Liver (tissue), 9 donors: ENCODE results near the gene CEMIP. TPM values are rescaled to one million over a fixed set of nuclear protein-coding genes. Genes with fewer than 3 reads are reported as not detected.

Source experiments
- DNase-seq: peaks from one replicate; pipeline ENCODE4 v3.0.0-alpha.2; 2017; ENCODE audit warnings: low spot score
- H3K27ac ChIP-seq, 2 donors: one replicate each; pipeline ENCODE4 v1.7.0; 2013; ENCODE audit warnings: inconsistent platforms in 2 of 2, low read length in 2 of 2, control low read depth in 1 of 2, low read depth in 1 of 2, mild to moderate bottlenecking in 1 of 2
- H3K27me3 ChIP-seq, 4 donors: one replicate each; pipeline versions ENCODE4 v1.6.1 to v1.7.0; 2013; ENCODE audit warnings: low read length in 3 of 4, inconsistent platforms in 1 of 4, mild to moderate bottlenecking in 1 of 4, moderate library complexity in 1 of 4; ENCODE audit not compliant: control insufficient read depth in 4 of 4, insufficient read depth in 4 of 4
- H3K36me3 ChIP-seq, 4 donors: one replicate each; pipeline versions ENCODE4 v1.6.1 to v1.7.0; 2013; ENCODE audit warnings: low read length in 3 of 4, mild to moderate bottlenecking in 3 of 4, low read depth in 1 of 4, moderate library complexity in 1 of 4; ENCODE audit not compliant: control insufficient read depth in 4 of 4, insufficient read depth in 3 of 4
- H3K4me1 ChIP-seq, 4 donors: one replicate each; pipeline versions ENCODE4 v1.6.1 to v1.7.0; 2013; ENCODE audit warnings: low read length in 3 of 4, mild to moderate bottlenecking in 3 of 4, moderate library complexity in 1 of 4; ENCODE audit not compliant: control insufficient read depth in 4 of 4, insufficient read depth in 4 of 4
- H3K4me3 ChIP-seq, 3 donors: one replicate each; pipeline versions ENCODE4 v1.6.1 to v1.7.0; 2013; ENCODE audit warnings: low read length in 3 of 3, control low read depth in 1 of 3, low read depth in 1 of 3, mild to moderate bottlenecking in 1 of 3
- H3K9ac ChIP-seq, 2 donors: one replicate each; pipeline ENCODE4 v1.7.0; 2013; ENCODE audit warnings: low read length in 2 of 2, mild to moderate bottlenecking in 2 of 2, moderate library complexity in 2 of 2, control low read depth in 1 of 2, low read depth in 1 of 2
- H3K9me3 ChIP-seq, 4 donors: one replicate each; pipeline versions ENCODE4 v1.6.1 to v1.7.0; 2013; ENCODE audit warnings: low read length in 3 of 4; ENCODE audit not compliant: control insufficient read depth in 4 of 4
- FOXA2 ChIP-seq: IDR thresholded peaks from 2 replicates; pipeline ENCODE4 v1.6.1; 2016; ENCODE audit warnings: antibody characterized with exemption
- GABPA ChIP-seq, 2 donors: IDR thresholded peaks in 1 of 2; conservative IDR thresholded peaks in 1 of 2; 2 replicates each; pipeline ENCODE4 v1.6.1; 2016; ENCODE audit warnings: antibody characterized with exemption in 2 of 2, mild to moderate bottlenecking in 1 of 2, moderate library complexity in 1 of 2
- HNF4A ChIP-seq, 2 donors: conservative IDR thresholded peaks; 2 replicates each; pipeline ENCODE4 v1.6.1; 2016; ENCODE audit warnings: antibody characterized with exemption in 2 of 2, mild to moderate bottlenecking in 2 of 2
- HNF4G ChIP-seq: IDR thresholded peaks from 2 replicates; pipeline ENCODE4 v1.6.1; 2016; ENCODE audit warnings: antibody characterized with exemption
- JUND ChIP-seq, 2 donors: IDR thresholded peaks; 2 replicates each; pipeline ENCODE4 v1.6.1; 2016; ENCODE audit warnings: antibody characterized with exemption in 2 of 2
- NR2F2 ChIP-seq: IDR thresholded peaks from 2 replicates; pipeline ENCODE4 v1.6.1; 2016; ENCODE audit warnings: antibody characterized with exemption
- RAD21 ChIP-seq, 2 donors: IDR thresholded peaks; 2 replicates each; pipeline ENCODE4 v1.6.1; 2016; ENCODE audit warnings: antibody characterized with exemption in 2 of 2, mild to moderate bottlenecking in 2 of 2
- REST ChIP-seq: IDR thresholded peaks from 2 replicates; pipeline ENCODE4 v1.6.1; 2016; ENCODE audit warnings: antibody characterized with exemption, mild to moderate bottlenecking
- RXRA ChIP-seq, 2 donors: IDR thresholded peaks; 2 replicates each; pipeline ENCODE4 v1.6.1; 2017 to 2018; ENCODE audit warnings: antibody characterized with exemption in 2 of 2, mild to moderate bottlenecking in 1 of 2
- TAF1 ChIP-seq: conservative IDR thresholded peaks from 2 replicates; pipeline ENCODE4 v1.6.1; 2016; ENCODE audit warnings: antibody characterized with exemption, mild to moderate bottlenecking
- YY1 ChIP-seq: IDR thresholded peaks from 2 replicates; pipeline ENCODE4 v1.6.1; 2016; ENCODE audit warnings: antibody characterized with exemption, mild to moderate bottlenecking
- ZBTB33 ChIP-seq: IDR thresholded peaks from 2 replicates; pipeline ENCODE4 v1.6.1; 2016; ENCODE audit warnings: antibody characterized with exemption
- WGBS: extraction: QIAGEN DNeasy Blood & Tissue Kit; methylation state at CpG from one replicate; pipeline ENCODE4 v1.1.7; 2013; 5-methylcytosine and 5-hydroxymethylcytosine counted together
- polyA plus RNA-seq, 2 donors: library from polyadenylated mRNA; stranded (reverse) in 1 of 2; unstranded in 1 of 2; fragments of 200-250 nt in 1 of 2; fragments of >200 nt in 1 of 2; fragmentation: Nextera tagmentation in 1 of 2; extraction: Ambion mirVana in 1 of 2; gene quantifications; one replicate each; pipeline versions ENCODE4 v1.2.1 to v1.2.3, GENCODE V29; 2013 to 2015
- total RNA-seq, 2 donors: library from RNA; depleted of rRNA; stranded (reverse); fragments of >200 nt; gene quantifications; one replicate each; pipeline ENCODE4 v1.2.3, GENCODE V29; 2014
- TF ChIP-seq, protein P1 (sequence below): IDR thresholded peaks from 2 replicates; pipeline ENCODE4 v1.6.1; 2016; ENCODE audit warnings: antibody characterized with exemption
- donor health status: healthy.
- donor health status: healthy.
- donor health status: healthy.
- donor health status: healthy.
- donor health status: healthy.

CEMIP gene
- total and polyA plus RNA-seq, 4 donors: under 0.01 to 0.89 (median 0.21) TPM

GRCh38 chr15:80828796-80829195 lies 49.6 kb downstream of the CEMIP start:
- H3K4me3 ChIP-seq: no peak overlapping the region
- H3K9ac ChIP-seq: no peak overlapping the region
- H3K27me3 ChIP-seq: no peaks in the 10 kb centered on the region
- no peak for TF ChIP-seq ZBTB33
- TF ChIP-seq NR2F2: no peak
- no peak for TF ChIP-seq TAF1
- TF ChIP-seq, protein P1, sequence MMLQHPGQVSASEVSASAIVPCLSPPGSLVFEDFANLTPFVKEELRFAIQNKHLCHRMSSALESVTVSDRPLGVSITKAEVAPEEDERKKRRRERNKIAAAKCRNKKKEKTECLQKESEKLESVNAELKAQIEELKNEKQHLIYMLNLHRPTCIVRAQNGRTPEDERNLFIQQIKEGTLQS: no peak
- TF ChIP-seq RXRA (IDR thresholded peaks at IDR 0.05): no peak
- no peak for TF ChIP-seq JUND (IDR thresholded peaks at IDR 0.05)
- TF ChIP-seq REST: no peak
- no peak for TF ChIP-seq YY1
- no peak for TF ChIP-seq HNF4G
- no peak for TF ChIP-seq RAD21 (IDR thresholded peaks at IDR 0.05)
- no peak for TF ChIP-seq GABPA (IDR thresholded peaks at IDR 0.05 in 1 of 2, conservative IDR thresholded peaks at IDR 0.05 in 1 of 2)
- no peaks in the 10 kb centered on the region for H3K4me1 ChIP-seq
- H3K36me3 ChIP-seq: no peaks in the 10 kb centered on the region
- H3K9me3 ChIP-seq: no peaks in the 10 kb centered on the region
- H3K27ac ChIP-seq: no peak overlapping the region
- no peak for DNase-seq

- Histone ChIP-seq H3K27me3 (no peaks in the 10 kb centered on the region), H3K9ac (no peak overlapping the region), H3K27ac (no peak overlapping the region), H3K4me1 (no peaks in the 10 kb centered on the region), H3K9me3 (no peaks in the 10 kb centered on the region), H3K36me3 (no peaks in the 10 kb centered on the region), H3K4me3 (no peak overlapping the region)
- DNase-seq: no peak
- 94% methylated on average over 1 of the region's 1 CpG for WGBS
- no peak for TF ChIP-seq TAF1
Measured at GRCh38 chr15:80830677-80831076, 51.5 kb downstream of the CEMIP start.

GRCh38 chr15:80831192-80831591 lies 52.0 kb downstream of the CEMIP start:
- no peaks in the 10 kb centered on the region for H3K27me3 ChIP-seq
- H3K27ac ChIP-seq: no peak overlapping the region
- TF ChIP-seq YY1: no peak
- TF ChIP-seq ZBTB33: no peak
- TF ChIP-seq FOXA2: no peak
- TF ChIP-seq HNF4A (conservative IDR thresholded peaks at IDR 0.05): no peak
- no peak for TF ChIP-seq TAF1
- TF ChIP-seq HNF4G: no peak
- H3K4me1 ChIP-seq: no peaks in the 10 kb centered on the region
- DNase-seq: no peak
- 93% methylated on average over 7 of the region's 7 CpGs for WGBS
- H3K9ac ChIP-seq: no peak overlapping the region
- H3K4me3 ChIP-seq: no peak overlapping the region
- H3K9me3 ChIP-seq: no peaks in the 10 kb centered on the region
- H3K36me3 ChIP-seq: no peaks in the 10 kb centered on the region
